PC-3 (cell line): ENCODE results near the gene CYS1. TPM values are rescaled to one million over a fixed set of nuclear protein-coding genes. Genes with fewer than 3 reads are reported as not detected.

Experiments used
- ATAC-seq: fragments of 200-7000 bp; cut with Tn5 transposase; 2 replicates; pipeline ENCODE4 v1.9.1; 2020; ENCODE audit warnings: mild to moderate bottlenecking, moderate library complexity
- BruUV-seq: library from RNA; stranded (reverse); fragments of 400-500 nt; replicated peaks from 2 replicates; lab custom pipeline; 2021; lab: Mats Ljungman, UMichigan
- CTCF ChIA-PET: fragments of 300-600 bp; sonication (Branson Sonifier 250); formaldehyde crosslinking; loops from one replicate; lab custom pipeline; 2022; ENCODE audit warnings: antibody characterized with exemption; lab: Charles Lee
- POLR2A ChIA-PET: fragments of 300-600 bp; sonication (Branson Sonifier 250); formaldehyde crosslinking; loops from one replicate; lab custom pipeline; 2022; ENCODE audit warnings: antibody characterized with exemption; ENCODE audit not compliant: unreplicated experiment; lab: Charles Lee
- DNase-seq: peaks from one replicate; pipeline ENCODE4 v3.0.0-alpha.2; 2015
- H2AFZ ChIP-seq: fragments of 300-600 bp; sonication (generic); 2 replicates; pipeline ENCODE4 v1.6.0; 2016; ENCODE audit warnings: antibody characterized with exemption, low read length
- H3F3A ChIP-seq: fragments of 300-600 bp; sonication (generic); one replicate; pipeline ENCODE4 v1.6.0; 2017; ENCODE audit warnings: antibody characterized with exemption, low read length, control low read depth, mild to moderate bottlenecking; ENCODE audit not compliant: unreplicated experiment
- H3K27ac ChIP-seq: fragments of 300-600 bp; sonication (generic); 2 replicates; pipeline ENCODE4 v1.5.1; 2016; ENCODE audit warnings: mild to moderate bottlenecking, low read length
- H3K27me3 ChIP-seq: fragments of 300-600 bp; sonication (generic); 2 replicates; pipeline ENCODE4 v1.6.1; 2016; ENCODE audit warnings: low read length, mixed read lengths
- H3K36me3 ChIP-seq: fragments of 300-600 bp; sonication (generic); 2 replicates; pipeline ENCODE4 v1.6.1; 2016; ENCODE audit warnings: low read depth, mixed run types, low read length, mixed read lengths
- H3K4me1 ChIP-seq: fragments of 300-600 bp; sonication (generic); 2 replicates; pipeline ENCODE4 v1.5.1; 2016; ENCODE audit warnings: low read length; ENCODE audit not compliant: insufficient read depth
- H3K4me2 ChIP-seq: fragments of 300-600 bp; sonication (generic); 2 replicates; pipeline ENCODE4 v1.6.0; 2016; ENCODE audit warnings: low read length
- H3K4me3 ChIP-seq: fragments of 300-600 bp; sonication (generic); 2 replicates; pipeline ENCODE4 v1.5.1; 2016; ENCODE audit warnings: mild to moderate bottlenecking, low read length, mixed read lengths
- H3K79me2 ChIP-seq: fragments of 300-600 bp; sonication (generic); 2 replicates; pipeline ENCODE4 v1.6.1; 2017; ENCODE audit warnings: low read length, mixed read lengths
- H3K9ac ChIP-seq: fragments of 300-600 bp; sonication (generic); 2 replicates; pipeline ENCODE4 v1.6.0; 2016; ENCODE audit warnings: mild to moderate bottlenecking, low read length
- H3K9me2 ChIP-seq: fragments of 300-600 bp; sonication (generic); replicated peaks from 2 replicates; pipeline ENCODE4 v1.6.1; 2016; ENCODE audit warnings: mixed run types, low read length, mixed read lengths
- H3K9me3 ChIP-seq: fragments of 300-600 bp; sonication (generic); 2 replicates; pipeline ENCODE4 v1.6.1; 2016; ENCODE audit warnings: low read length, mixed read lengths
- H4K20me1 ChIP-seq: fragments of 300-600 bp; sonication (generic); 2 replicates; pipeline ENCODE4 v1.6.1; 2016; ENCODE audit warnings: low read length, mixed read lengths
- CTCF ChIP-seq: fragments of 300-600 bp; sonication (generic); conservative IDR thresholded peaks from 2 replicates; pipeline ENCODE4 v1.5.1; 2017; ENCODE audit warnings: antibody characterized with exemption, low read depth, mild to moderate bottlenecking, low read length
- EZH2 ChIP-seq: fragments of 300-600 bp; sonication (generic); IDR thresholded peaks from one replicate; pipeline ENCODE4 v1.6.1; 2017; ENCODE audit warnings: antibody characterized with exemption, mild to moderate bottlenecking, low read length; ENCODE audit not compliant: unreplicated experiment
- EZH2phosphoT487 ChIP-seq: fragments of 300-600 bp; sonication (generic); IDR thresholded peaks from 2 replicates; pipeline ENCODE4 v1.6.1; 2018; ENCODE audit warnings: mild to moderate bottlenecking, antibody characterized with exemption, low read length, borderline replicate concordance
- intact Hi-C: fragments of 100-400 bp; cut with micrococcal nuclease; formaldehyde crosslinking; loops from 2 replicates; pipeline ENCODE4 v1.9.0; 2023
- total RNA-seq: library from RNA; depleted of rRNA; stranded (reverse); fragments of >200 nt; gene quantifications from 2 replicates; pipeline ENCODE4 v1.2.3, GENCODE V29; 2014

The CYS1 gene
- total RNA-seq, 1 experiment from 2014 or later, result 0.15 TPM

GRCh38 chr2:10125842-10126631, 45.8 kb upstream of the CYS1 start:
- H3K27me3 ChIP-seq, result no peaks in the 10 kb centered on the region
- no peak overlapping the region for H3K27ac ChIP-seq
- ChIA-PET CTCF (interaction anchor here (2.1 kb wide), 1 partner anchor 283 kb away, joined by 6 read pairs; no protein-coding TSS in a partner anchor), POLR2A (interaction anchor here (0.5 kb wide), 1 partner anchor 313 kb away, joined by 4 read pairs; no protein-coding TSS in a partner anchor)
- H3K4me2 ChIP-seq, result peak overlapping the region; percentile 89
- peaks cover 2% of the 10 kb centered on the region for H3F3A ChIP-seq
- no peak overlapping the region for H3K9ac ChIP-seq
- H3K4me3 ChIP-seq, result peak overlapping the region; percentile 86; the same call in 1 of the 2 replicates
- no peak overlapping the region for H2AFZ ChIP-seq
- no peak for TF ChIP-seq EZH2phosphoT487
- no peak for TF ChIP-seq EZH2
- TF ChIP-seq CTCF, result no peak
- no peaks in the 10 kb centered on the region for H3K9me2 ChIP-seq
- H3K4me1 ChIP-seq, result peaks cover 25% of the 10 kb centered on the region
- BruUV-seq, result no TSS peak
- no peak for ATAC-seq
- H3K79me2 ChIP-seq, result peaks cover 86% of the 10 kb centered on the region
- H4K20me1 ChIP-seq, result peaks cover 36% of the 10 kb centered on the region
- no peak for DNase-seq
- peaks cover 74% of the 10 kb centered on the region for H3K36me3 ChIP-seq
- H3K9me3 ChIP-seq, result no peaks in the 10 kb centered on the region
- intact Hi-C loops, result loop anchor here (2.0 kb wide), 2 partner anchors 535 to 543 kb away; no protein-coding TSS in a partner anchor

GRCh38 chr2:10124538-10125045, 44.4 kb upstream of the CYS1 start:
- H3K4me3 ChIP-seq, result peak overlapping the region; percentile 86
- no TSS peak for BruUV-seq
- no peaks in the 10 kb centered on the region for H3K9me2 ChIP-seq

More at GRCh38 chr2:10124538-10125045, 44.4 kb upstream of the CYS1 start:
- Histone ChIP-seq H3K9ac (peak overlapping the region; percentile 98), H2AFZ (no peak overlapping the region), H3F3A (no peaks in the 10 kb centered on the region), H4K20me1 (peaks cover 31% of the 10 kb centered on the region), H3K27me3 (no peaks in the 10 kb centered on the region), H3K4me2 (peak overlapping the region; percentile 89), H3K79me2 (peaks cover 87% of the 10 kb centered on the region), H3K36me3 (peaks cover 61% of the 10 kb centered on the region), H3K27ac (peak overlapping the region; percentile 95), H3K4me1 (peaks cover 35% of the 10 kb centered on the region), H3K9me3 (no peaks in the 10 kb centered on the region)
- intact Hi-C loops, result loop anchor here (1.0 to 5.0 kb wide), 6 partner anchors 178 to 544 kb away; partner anchors contain the start of gene HPCAL1
- ATAC-seq (peak; percentile 1; the same call in 1 of the 2 replicates), DNase-seq (peak; percentile 78)
- TF ChIP-seq CTCF (peak; percentile 73), EZH2phosphoT487 (no peak), EZH2 (no peak)
- ChIA-PET CTCF (interaction anchor here (0.7 to 2.4 kb wide), 3 partner anchors 281 to 311 kb away, joined by 3 to 18 read pairs (median 14); no protein-coding TSS in a partner anchor), POLR2A (no interaction called here)
